Measurements from ENCODE around the gene SBNO1. TPM values are rescaled to one million over a fixed set of nuclear protein-coding genes. Genes with fewer than 3 reads are reported as not detected.

SBNO1 gene
- total RNA-seq, 1 experiment from 2014 or later = 37.4 TPM

DNA sequence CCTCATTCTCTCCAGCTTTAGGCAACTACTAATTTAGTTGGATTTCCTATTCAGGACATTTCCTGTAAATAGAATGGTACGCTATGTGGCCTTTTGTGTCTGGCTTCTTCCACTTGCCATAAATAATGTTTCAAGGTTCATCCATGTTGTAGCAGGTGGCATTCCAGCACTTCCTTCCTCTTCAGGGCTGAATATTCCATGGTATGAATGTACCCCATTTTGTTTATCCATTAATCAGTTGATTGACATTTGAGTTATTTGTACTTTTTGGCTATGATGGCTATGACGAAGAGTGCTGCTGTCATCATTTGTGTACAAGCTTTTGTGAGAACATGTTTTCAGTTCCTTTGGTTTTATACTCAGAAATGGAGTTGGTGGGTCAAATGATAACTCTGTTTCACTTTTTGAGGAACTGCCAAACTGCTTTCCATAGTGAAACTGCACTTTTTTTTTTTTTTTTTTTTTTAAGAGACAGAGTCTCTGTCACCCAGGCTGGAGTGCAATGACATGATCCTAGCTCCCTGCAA, 86.5 kb downstream of the SBNO1 start:
- DNase-seq (ENCODE audit: extremely low read depth, low read depth) = no peak

GRCh38 chr12:123273166-123273565, 91.5 kb downstream of the SBNO1 start:
- DNase-seq (ENCODE audit: extremely low read depth, low read depth) = no peak

GRCh38 chr12:123271001-123271668, 93.5 kb downstream of the SBNO1 start:
- DNase-seq (ENCODE audit: extremely low read depth, low read depth) = peak; percentile 64

GRCh38 chr12:123270214-123271000, 94.2 kb downstream of the SBNO1 start:
- no peak for DNase-seq (ENCODE audit: extremely low read depth, low read depth)

DNA sequence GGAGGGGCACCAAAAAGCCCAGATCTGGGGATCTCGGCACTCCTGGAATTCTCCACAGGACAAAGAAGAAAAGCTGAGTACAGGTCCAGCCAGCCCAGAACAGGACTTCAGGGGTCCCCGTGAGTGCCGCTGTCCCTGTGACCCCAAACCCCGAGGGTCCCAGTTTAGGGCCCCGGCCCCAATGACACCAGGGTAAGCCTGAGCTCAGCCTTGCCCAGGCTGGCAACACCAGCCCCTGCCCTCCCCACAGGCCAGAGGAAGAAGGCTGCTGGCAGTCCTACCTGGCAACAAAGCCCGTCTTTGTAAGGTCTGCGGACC, 94.8 kb downstream of the SBNO1 start:
- DNase-seq (ENCODE audit: extremely low read depth, low read depth) = no peak

DNA sequence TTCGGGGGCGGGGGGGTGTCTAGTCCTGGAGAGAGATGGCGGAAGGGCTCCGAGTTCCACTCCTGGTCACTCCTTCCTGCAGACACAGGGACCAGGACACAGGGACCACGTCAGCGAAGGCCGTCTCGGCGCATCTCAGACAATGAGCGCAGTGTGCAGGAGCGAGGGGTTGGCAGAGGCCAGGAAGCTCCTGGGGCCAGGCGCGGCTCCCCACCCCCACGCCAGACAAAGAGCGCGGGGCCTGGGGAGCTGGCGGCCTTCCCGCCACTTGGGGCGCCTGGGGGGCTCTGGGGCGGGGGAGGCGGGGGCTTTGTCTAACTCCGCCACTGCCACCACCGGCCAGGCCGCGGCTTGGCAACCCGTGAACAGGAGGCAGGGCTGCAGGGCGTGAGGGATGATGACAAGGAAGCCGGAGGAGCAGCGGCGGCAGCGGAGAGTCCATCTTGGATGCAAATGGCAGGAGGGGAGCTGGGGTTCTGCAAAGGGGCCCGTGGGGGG, 95.2 kb downstream of the SBNO1 start:
- DNase-seq (ENCODE audit: extremely low read depth, low read depth) = no peak

DNA sequence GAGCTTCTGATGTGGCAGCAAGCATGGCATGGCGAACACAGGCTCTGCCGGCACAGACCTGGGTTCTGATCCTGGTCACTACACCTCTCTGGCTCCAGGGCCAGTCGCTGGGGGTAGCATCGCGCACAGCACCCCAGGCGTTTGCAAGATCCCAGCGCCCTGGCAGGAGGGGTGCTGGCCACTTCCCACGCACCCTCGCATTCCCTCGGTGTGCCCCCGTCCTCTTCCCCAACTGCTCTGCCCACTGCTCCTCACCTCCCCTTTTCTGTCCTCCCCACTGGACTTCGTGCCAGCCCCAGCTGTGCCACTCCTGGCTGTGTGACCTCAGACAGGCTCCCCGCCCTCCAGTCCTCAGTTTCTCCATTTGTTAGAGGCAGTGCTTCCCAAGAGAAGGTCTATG, 95.8 kb downstream of the SBNO1 start:
- DNase-seq (ENCODE audit: extremely low read depth, low read depth) = no peak

DNA sequence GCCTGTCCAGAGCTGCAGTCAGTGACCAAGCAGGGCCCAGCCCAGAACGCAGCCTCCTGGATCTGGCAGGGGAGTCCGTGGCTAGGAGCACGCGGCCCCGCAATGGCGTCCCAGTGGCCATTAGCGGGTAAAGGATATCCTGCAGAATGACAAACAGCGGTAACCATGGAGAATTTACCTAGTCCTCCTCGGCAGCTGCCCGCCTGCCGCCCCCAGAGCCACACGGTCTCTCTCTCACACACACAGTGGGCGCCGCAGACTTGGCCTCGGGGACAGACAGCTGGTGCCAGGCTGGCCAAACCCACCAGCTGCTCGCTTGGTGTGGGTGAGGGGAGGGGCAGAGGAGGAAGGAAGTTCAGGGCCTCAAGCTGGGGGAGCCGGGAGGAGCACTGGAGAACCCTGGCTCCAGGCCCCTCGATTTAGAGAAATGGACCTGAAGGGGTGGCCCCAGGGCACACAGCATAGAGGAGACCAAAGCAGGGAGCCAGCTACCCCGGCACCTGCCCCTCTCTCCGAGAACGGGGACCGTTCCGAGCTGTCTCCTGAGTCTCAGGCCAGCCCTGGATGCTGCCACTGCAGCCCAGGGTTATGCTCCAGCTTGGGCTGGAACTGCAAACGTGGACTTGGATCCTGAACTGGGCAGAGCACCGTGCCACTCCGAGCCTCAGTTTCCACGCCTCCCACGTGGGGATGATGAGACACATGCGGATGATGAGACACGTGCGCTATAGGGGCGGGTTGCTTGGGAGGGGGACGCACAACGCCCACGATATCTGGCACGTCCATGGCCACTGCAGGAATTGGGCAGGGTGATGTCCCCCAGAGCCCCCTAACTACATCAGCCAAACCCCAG, 96.4 kb downstream of the SBNO1 start:
- no peak for DNase-seq (ENCODE audit: extremely low read depth, low read depth)

DNA sequence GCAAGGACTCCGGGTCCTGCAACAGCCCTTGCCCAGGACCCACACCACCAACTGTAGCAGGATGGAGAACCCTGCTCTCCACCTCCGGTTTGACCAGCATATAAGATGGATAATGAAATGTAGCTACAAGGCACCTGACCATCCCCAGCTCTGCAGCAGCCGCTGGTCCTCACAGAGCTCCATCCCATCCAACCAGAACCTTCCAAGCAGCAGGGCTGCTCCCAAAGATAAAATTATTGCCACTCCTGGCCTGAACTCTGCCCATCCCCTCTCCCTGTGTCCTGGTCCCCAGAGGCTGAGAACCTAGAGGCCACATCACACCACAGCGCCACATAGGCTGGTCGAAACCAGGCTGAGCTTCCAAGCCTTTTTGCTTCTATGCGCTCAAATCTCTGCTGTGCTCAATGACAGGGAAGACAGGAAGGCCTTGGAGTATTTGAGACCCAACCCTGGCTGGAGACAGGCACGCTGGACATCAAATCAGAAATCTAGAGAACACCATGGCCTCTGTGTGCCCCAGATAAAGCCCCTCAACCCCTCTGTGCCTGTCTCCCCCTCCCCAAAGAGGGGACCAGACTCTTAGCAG, 97.2 kb downstream of the SBNO1 start:
- DNase-seq (ENCODE audit: extremely low read depth, low read depth) = no peak

DNA sequence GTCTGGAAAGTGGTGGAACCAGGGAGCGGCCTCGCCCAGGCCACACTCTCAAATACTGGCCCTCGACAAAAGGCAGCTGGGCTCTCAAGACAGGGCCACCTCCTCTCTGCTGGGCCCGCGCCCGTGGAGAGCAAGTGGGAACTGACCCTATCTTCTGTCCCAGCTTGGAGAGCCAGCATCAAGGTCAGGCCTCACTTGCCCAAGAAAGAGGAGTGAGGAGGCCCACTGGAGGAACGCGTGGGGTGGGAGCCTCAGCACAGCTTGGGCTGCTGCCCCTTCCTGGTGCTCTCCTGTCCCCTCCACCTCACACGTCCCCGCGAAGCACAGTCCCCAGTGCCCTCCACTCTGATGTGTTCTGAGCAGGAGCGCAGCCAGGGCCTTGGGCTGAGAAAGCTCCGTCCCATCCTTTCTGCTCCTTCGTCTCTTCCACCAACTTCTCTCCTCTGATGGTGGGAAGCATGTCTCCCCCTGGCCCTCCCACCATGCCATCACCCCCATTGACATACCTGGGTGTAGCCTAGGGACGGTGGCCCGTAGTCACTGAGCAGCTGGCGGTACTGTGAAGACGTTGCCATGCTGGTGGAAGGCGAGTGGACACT, 97.9 kb downstream of the SBNO1 start:
- DNase-seq (ENCODE audit: extremely low read depth, low read depth) = no peak

GRCh38 chr12:123265851-123266678, 98.6 kb downstream of the SBNO1 start:
- no peak for DNase-seq (ENCODE audit: extremely low read depth, low read depth)

- peak; percentile 9 for DNase-seq (ENCODE audit: extremely low read depth, low read depth)
Measured at GRCh38 chr12:123264642-123265041, 100.0 kb downstream of the SBNO1 start.

- no peak for DNase-seq (ENCODE audit: extremely low read depth, low read depth)
Measured at GRCh38 chr12:123263196-123263817, 101.3 kb downstream of the SBNO1 start.

GRCh38 chr12:123261196-123261595, 103.5 kb downstream of the SBNO1 start:
- no peak for DNase-seq (ENCODE audit: extremely low read depth, low read depth)

GRCh38 chr12:123260081-123260480, 104.6 kb downstream of the SBNO1 start:
- DNase-seq (ENCODE audit: extremely low read depth, low read depth) = no peak

GRCh38 chr12:123258593-123258992, 106.1 kb downstream of the SBNO1 start:
- no peak for DNase-seq (ENCODE audit: extremely low read depth, low read depth)

- no peak for DNase-seq (ENCODE audit: extremely low read depth, low read depth)
Measured at GRCh38 chr12:123254853-123255446, 109.7 kb downstream of the SBNO1 start.

DNA sequence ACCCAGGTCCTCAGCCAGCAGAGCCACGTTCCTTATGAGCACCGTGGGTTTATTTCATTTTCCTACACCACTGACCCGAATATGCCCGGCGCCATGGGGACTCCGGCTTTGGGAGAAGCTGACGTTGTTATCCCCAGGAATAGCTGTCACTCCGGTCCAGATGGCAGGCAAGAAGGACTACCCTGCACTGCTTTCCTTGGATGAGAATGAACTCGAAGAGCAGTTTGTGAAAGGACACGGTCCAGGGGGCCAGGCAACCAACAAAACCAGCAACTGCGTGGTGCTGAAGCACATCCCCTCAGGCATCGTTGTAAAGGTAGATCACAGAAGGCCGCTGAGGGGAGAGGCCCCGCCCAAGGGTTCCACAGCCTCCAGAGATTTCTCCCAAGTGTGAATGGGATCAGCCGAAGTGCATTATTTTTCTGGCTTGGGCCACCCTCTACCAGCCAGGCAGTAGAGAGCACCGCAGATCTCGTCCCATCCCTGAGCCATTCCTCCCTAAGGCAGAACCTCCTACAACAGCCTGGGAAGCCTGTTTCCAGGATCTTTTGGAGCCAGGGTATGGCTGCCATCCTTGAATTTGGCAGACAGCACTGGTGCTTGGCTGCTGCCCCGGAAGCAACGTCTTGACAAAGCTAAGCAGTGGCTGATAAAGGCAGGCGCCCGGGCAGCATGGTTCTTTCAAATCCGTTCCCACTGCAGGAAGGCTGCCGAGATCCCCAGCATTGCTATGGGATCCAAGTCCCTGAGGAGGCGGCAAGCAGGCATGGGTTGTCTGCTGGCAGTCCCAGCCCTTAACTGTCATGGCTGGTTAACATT, 110.8 kb downstream of the SBNO1 start:
- DNase-seq (ENCODE audit: extremely low read depth, low read depth) = no peak
